CD4-positive, alpha-beta T cell treated with Interleukin-17A for 1 hour (primary cell): ENCODE measurements around the gene CTIF.
A peak's percentile ranks its signal among the peaks of the same experiment; 100 is the strongest.
"Not testable (repeated sequence)": the region's sequence is repeated elsewhere in the genome, so short reads cannot be mapped to it uniquely, and the experiment has no call there.

Source experiments
- DNase-seq: peaks from one replicate; pipeline ENCODE4 v3.0.0-alpha.2; 2020

The CTIF gene

DNA sequence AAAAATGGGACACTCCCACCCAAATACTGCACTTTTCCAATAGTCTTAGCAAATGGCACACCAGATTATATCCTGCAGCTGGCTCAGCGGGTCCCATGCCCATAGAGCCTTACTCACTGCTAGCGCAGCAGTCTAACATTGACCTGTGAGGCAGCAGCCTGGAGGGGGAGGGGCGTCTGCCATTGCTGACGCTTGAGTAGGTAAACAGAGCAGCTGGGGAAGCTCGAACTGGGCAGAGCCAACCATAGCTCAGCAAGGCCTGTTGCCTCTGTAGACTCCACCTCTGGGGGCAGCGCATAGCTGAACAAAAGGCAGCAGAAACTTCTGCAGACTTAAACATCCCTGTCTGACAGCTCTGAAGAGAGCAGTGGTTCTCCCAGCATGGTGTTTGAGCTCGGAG lies 110.4 kb downstream of the CTIF start:
- no peak for DNase-seq

DNA sequence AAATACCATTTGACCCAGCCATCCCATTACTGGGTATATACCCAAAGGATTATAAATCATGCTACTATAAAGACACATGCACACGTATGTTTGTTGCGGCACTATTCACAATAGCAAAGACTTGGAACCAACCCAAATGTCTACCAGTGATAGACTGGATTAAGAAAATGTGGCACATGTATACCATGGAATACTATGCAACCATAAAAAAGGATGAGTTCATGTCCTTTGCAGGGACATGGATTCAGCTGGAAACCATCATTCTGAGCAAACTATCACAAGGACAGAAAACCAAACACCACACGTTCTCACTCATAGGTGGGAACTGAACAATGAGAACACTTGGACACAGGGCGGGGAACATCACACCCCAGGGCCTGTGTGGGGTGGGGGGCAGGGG lies 115.8 kb downstream of the CTIF start:
- not testable (repeated sequence) for DNase-seq

DNA sequence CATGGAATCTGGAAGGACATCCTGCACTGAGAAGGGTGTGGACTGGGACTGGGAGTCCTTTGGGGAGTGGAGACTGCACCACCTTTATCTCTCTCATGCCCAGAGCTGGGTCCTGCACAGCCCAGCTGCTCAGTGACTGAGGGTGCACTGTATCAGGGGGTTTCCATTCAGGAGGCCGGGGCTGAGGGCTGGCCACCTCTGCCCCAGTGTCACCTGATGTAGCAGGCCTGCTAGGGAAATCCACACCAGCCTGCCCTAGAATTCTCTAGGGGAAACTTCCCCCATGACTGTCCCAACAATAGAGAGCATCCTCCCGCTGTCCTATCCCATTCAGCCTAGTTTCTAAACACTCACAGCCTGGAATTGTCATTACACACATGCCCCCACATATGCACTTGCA lies 116.7 kb downstream of the CTIF start:
- no peak for DNase-seq

GRCh38 chr18:48656176-48656575 lies 117.3 kb downstream of the CTIF start:
- DNase-seq: no peak

GRCh38 chr18:48656582-48656981 lies 117.8 kb downstream of the CTIF start:
- DNase-seq: no peak

- DNase-seq: no peak
Observed at GRCh38 chr18:48657447-48658120, 118.8 kb downstream of the CTIF start.

GRCh38 chr18:48658721-48659120 lies 119.9 kb downstream of the CTIF start:
- DNase-seq: no peak

DNA sequence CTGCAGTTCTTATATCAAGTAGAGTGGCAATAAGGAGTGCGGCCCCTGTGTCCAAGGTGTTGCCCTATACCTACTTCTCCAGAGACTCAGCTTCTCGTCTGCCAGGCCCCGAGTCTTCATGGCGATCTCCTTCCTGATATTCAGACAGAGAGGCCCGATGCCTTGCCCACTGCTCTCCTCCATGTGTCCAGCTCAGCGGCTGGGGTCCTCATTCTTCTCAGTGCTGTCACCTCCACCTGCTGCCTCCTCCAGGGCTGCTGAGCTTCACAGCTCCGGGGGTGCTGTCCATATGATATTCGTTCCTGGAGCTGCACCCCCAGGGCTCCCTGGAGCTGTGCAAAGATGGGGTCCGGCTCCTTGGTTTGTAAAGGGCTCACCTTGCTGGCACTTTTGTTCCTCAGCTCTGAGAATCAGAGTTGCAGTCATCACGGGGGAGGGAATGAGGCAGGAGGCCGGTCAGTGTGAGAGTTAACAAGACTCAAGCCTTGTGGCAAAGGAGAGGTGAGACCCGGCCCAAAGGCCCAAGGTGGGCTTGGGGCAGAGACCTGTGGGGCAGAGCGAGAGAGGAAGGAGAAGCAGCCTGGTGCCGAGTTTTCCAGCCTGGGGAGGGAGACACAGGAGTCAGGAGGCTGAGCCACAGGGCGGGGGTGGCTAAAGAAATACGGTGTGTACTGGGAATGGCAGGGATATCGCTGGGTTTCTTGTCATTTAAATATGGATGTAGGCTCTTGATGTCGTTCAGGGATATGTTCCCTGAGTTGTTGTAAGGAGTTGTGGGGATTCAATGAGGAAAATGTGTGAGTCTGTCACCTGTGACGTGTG lies 120.6 kb downstream of the CTIF start:
- DNase-seq: no peak

- no peak for DNase-seq
Observed at GRCh38 chr18:48660346-48661228, 121.8 kb downstream of the CTIF start.

- DNase-seq: no peak
Observed at GRCh38 chr18:48661421-48661820, 122.6 kb downstream of the CTIF start.

DNA sequence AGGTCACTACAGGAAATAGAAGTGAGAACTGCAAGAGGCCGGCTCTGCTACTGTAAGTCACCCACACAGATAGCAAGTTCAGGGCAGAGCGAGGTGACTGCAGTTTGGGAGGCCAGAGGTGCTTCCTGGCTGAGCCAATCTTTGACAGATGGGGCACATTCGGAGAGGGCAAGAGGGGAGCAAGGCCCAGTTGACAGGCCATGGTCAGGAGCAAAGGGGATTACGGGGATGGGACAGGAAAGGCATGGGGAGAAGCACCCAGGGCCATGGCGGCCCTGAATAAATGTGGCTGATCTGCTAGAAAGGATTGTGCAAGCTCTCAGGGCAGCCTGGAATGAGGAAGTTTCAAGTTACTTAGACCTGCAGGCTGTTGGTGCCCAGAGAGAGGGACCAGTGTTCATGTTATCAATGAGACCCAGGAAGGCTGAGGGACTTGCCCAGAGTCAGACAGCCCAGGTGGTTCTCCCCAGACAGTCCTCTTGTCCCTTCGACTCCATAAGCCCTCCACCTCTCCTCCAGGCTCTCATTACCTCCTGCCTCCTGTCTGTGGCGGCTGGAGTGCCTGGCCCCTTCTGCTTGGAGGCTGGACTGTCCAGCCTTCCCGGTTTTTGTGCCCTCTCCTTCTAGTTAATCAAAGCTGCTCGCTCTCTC lies 123.3 kb downstream of the CTIF start:
- no peak for DNase-seq

- DNase-seq: no peak
Observed at GRCh38 chr18:48663096-48663930, 124.5 kb downstream of the CTIF start.

- DNase-seq: peak; percentile 54
Observed at GRCh38 chr18:48663931-48664847, 125.4 kb downstream of the CTIF start.

DNA sequence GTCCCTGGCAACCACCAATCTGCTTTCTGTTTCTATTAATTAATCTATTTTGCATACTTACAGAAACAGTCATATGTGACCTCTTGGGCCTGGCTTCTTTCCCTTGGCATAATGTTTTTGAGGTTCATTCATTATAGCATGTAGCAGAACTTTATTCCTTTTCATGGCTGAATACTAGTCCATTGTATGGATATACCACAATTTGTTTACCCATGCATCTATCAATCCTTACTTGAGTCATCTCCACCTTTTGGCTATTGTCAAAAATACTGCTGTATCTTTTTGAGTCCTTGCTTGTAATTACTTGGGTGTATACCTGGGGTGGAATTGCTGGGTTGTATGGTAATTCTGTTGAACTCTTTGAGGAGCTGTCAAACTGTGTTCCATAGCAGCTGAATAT lies 126.8 kb downstream of the CTIF start:
- no peak for DNase-seq

DNA sequence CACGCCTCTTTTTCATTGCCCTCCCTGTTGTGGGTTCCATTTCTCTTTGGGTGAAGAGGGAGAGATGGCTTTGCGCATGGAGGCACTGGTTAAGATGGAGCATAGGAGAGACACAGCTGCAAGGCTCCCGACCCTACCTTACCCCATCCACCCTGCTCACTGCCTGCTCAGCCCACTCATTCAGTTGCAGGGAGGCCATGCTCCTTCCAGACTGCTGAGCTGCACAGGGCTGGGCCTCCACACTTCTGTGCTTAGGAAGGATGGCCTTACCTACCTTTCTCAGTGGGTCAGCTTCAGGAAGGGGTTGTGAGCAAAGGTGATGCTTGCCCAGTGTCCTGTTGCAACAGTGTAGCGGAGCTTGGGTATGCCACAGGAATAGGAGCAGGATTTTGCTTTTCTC lies 127.8 kb downstream of the CTIF start:
- DNase-seq: no peak

GRCh38 chr18:48667276-48668254 lies 128.7 kb downstream of the CTIF start:
- DNase-seq: no peak

DNA sequence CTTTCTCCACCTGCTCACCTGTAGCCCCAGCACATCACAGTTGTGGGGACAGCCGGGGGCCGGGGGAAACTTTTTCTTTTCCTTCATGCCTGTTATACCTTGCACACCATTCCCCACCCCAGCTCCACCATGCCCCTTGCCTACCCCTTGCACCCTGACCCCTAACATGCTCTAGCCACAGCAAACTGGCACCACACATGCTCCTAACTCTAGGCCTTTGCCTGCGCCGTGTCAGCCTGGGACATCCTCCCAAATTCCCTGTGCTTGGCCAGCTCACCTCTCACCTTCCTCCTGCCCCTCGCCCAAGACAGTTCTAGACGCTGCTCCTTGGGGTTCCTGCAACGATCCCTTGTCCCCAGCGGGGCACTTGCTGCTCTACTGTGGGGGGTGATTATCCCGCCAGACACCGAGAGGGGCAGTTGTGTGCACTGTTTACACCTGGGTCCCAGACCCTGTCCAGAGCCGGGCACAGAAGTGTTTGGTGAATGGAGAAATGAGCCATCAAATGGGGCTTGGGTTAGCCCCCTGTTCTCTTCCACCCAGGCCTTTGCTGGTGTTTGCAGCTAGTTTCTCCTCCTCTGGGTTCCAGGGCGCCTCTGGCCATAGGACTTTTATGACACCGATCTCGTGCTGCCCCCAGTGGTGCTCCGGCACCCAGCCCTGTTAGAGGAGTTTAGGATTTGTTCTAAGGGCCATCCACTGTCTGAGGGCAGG lies 129.8 kb downstream of the CTIF start:
- no peak for DNase-seq

GRCh38 chr18:48669180-48669675 lies 130.4 kb downstream of the CTIF start:
- DNase-seq: no peak
